Measurements from ENCODE around the gene OR5D16.

DNA sequence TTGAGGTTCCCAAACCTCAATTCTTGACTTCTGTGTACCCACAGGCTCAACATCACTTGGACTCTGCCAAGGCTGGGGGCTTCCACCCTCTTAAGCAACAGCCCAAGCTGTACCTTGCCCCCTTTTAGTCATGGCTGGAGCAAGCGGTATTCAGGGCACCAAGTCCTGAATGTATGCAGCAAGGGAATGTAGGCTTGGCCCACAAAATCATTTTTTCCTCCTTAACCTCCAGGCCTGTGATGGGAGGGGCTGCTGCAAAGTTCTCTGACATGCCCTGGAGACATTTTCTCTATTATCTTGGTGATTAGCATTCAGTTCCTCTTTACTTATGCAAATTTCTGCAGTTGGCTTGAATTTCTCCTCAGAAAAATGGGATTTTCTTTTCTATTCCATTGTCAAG is 32.3 kb upstream of the OR5D16 start:
- TF ChIP-seq, protein P1, sequence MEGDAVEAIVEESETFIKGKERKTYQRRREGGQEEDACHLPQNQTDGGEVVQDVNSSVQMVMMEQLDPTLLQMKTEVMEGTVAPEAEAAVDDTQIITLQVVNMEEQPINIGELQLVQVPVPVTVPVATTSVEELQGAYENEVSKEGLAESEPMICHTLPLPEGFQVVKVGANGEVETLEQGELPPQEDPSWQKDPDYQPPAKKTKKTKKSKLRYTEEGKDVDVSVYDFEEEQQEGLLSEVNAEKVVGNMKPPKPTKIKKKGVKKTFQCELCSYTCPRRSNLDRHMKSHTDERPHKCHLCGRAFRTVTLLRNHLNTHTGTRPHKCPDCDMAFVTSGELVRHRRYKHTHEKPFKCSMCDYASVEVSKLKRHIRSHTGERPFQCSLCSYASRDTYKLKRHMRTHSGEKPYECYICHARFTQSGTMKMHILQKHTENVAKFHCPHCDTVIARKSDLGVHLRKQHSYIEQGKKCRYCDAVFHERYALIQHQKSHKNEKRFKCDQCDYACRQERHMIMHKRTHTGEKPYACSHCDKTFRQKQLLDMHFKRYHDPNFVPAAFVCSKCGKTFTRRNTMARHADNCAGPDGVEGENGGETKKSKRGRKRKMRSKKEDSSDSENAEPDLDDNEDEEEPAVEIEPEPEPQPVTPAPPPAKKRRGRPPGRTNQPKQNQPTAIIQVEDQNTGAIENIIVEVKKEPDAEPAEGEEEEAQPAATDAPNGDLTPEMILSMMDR (conservative IDR thresholded peaks at IDR 0.05): no peak
- TF ChIP-seq ZFX (IDR thresholded peaks at IDR 0.05): no peak
